Esophagus squamous epithelium (tissue), 5 donors: ENCODE results near the gene ERMP1. TPM values are rescaled to one million over a fixed set of nuclear protein-coding genes. Genes with fewer than 3 reads are reported as not detected.

Experiments used
- DNase-seq: peaks from one replicate; lab custom pipeline; 2025; lab: John Stamatoyannopoulos, UW
- H3K27ac ChIP-seq, 4 donors: fragments of 200-600 bp; sonication (generic); one replicate each; pipeline ENCODE4 v1.5.1; 2016 to 2019; ENCODE audit warnings: mild to moderate bottlenecking in 1 of 4
- H3K27me3 ChIP-seq, 4 donors: fragments of 200-600 bp; sonication (generic); 1 replicate in 3 of 4; 2 replicates in 1 of 4; pipeline versions ENCODE4 v1.5.1 to v1.6.0; 2017 to 2021; ENCODE audit warnings: antibody characterized with exemption in 1 of 4
- H3K36me3 ChIP-seq, 3 donors: fragments of 200-600 bp; sonication (generic); one replicate each; pipeline ENCODE4 v1.5.1; 2016 to 2019
- H3K4me1 ChIP-seq, 3 donors: fragments of 200-600 bp; sonication (generic); one replicate each; pipeline ENCODE4 v1.5.1; 2017 to 2019
- H3K4me3 ChIP-seq, 4 donors: fragments of 200-600 bp; sonication (generic); 1 replicate in 3 of 4; 2 replicates in 1 of 4; pipeline ENCODE4 v1.5.1; 2016 to 2019; ENCODE audit warnings: mild to moderate bottlenecking in 2 of 4, moderate library complexity in 1 of 4
- H3K9me3 ChIP-seq, 3 donors: fragments of 200-600 bp; sonication (generic); one replicate each; pipeline ENCODE4 v1.5.1; 2016 to 2019
- POLR2A ChIP-seq, 4 donors: fragments of 450-650 bp; IDR thresholded peaks; one replicate each; pipeline ENCODE4 v1.6.1; 2017; ENCODE audit warnings: antibody characterized with exemption in 4 of 4, mild to moderate bottlenecking in 4 of 4, moderate library complexity in 3 of 4
- WGBS, 2 donors: methylation state at CpG; one replicate each; pipeline ENCODE4 v1.1.5; 2018; 5-methylcytosine and 5-hydroxymethylcytosine counted together
- intact Hi-C: fragments of 100-400 bp; cut with DNase I; formaldehyde crosslinking; loops from one replicate; pipeline ENCODE4 v1.15.0; 2022
- total RNA-seq, 4 donors: library from RNA; depleted of rRNA; stranded (reverse); fragments of >200 nt; gene quantifications; one replicate each; pipeline ENCODE4 v1.1.0, GENCODE V29; 2016
- TF ChIP-seq, protein P1 (sequence below), 6 experiments: fragments of 450-650 bp in 4 of 6; fragments of 200-600 bp in 2 of 6; sonication (generic) in 2 of 6; IDR thresholded peaks; one replicate each; pipeline ENCODE4 v1.5.1; 2016 to 2019; ENCODE audit warnings: antibody characterized with exemption in 6 of 6, mild to moderate bottlenecking in 4 of 6, moderate library complexity in 4 of 6
- donor health status: DM: yes; HTN: yes; CAD: no.

ERMP1 gene
- total RNA-seq, 4 donors from 2014 or later: 24.4 to 38.2 (median 29.9) TPM

DNA sequence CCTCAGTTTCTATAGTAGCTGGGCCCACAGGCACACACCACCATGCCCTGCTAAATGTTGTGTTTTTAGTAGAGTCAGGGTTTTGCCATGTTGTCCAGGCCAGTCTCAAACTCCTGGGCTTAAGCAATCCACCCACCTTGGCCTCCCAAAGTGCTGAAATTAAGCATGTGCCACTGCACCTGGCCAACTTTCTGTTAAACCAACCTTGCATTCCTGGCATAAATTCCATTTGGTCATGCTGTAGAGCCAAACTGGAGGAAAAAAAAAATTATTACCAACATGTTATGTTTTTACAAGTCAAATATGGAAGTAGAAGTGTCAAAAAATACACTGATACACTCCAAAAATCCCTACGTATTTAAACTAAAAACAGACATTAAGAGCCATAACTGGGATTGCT lies 54.1 kb downstream of the ERMP1 start:
- intact Hi-C loops: no loop called here
- Histone ChIP-seq H3K4me1 (no peaks in the 10 kb centered on the region), H3K4me3 (no peak overlapping the region), H3K36me3 (peaks cover 18 to 100% (median 25%) of the 10 kb centered on the region in 3 donors), H3K27me3 (no peaks in the 10 kb centered on the region), H3K27ac (no peak overlapping the region), H3K9me3 (peaks cover 0 to 45% (median 20%) of the 10 kb centered on the region in 3 donors)
- no peak for TF ChIP-seq POLR2A (IDR thresholded peaks at IDR 0.05)
- TF ChIP-seq, protein P1, sequence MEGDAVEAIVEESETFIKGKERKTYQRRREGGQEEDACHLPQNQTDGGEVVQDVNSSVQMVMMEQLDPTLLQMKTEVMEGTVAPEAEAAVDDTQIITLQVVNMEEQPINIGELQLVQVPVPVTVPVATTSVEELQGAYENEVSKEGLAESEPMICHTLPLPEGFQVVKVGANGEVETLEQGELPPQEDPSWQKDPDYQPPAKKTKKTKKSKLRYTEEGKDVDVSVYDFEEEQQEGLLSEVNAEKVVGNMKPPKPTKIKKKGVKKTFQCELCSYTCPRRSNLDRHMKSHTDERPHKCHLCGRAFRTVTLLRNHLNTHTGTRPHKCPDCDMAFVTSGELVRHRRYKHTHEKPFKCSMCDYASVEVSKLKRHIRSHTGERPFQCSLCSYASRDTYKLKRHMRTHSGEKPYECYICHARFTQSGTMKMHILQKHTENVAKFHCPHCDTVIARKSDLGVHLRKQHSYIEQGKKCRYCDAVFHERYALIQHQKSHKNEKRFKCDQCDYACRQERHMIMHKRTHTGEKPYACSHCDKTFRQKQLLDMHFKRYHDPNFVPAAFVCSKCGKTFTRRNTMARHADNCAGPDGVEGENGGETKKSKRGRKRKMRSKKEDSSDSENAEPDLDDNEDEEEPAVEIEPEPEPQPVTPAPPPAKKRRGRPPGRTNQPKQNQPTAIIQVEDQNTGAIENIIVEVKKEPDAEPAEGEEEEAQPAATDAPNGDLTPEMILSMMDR (IDR thresholded peaks at IDR 0.05): no peak
- WGBS, 2 donors: 100% methylated on average over 1 of the region's 1 CpG
- DNase-seq: no peak

GRCh38 chr9:5773324-5773999 lies 59.5 kb downstream of the ERMP1 start:
- peaks cover 13 to 100% (median 33%) of the 10 kb centered on the region in 3 donors for H3K36me3 ChIP-seq
- no peak for DNase-seq
- no peak overlapping the region for H3K4me3 ChIP-seq
- no peaks in the 10 kb centered on the region for H3K27me3 ChIP-seq
- H3K4me1 ChIP-seq: no peaks in the 10 kb centered on the region
- intact Hi-C loops: no loop called here
- peaks cover 0 to 10% (median 2%) of the 10 kb centered on the region in 3 donors for H3K9me3 ChIP-seq
- H3K27ac ChIP-seq: no peak overlapping the region
- TF ChIP-seq POLR2A (IDR thresholded peaks at IDR 0.05): no peak
- TF ChIP-seq, protein P1 (IDR thresholded peaks at IDR 0.05): no peak
- 87 to 91% methylated on average over 3 of the region's 3 CpGs for WGBS, 2 donors

DNA sequence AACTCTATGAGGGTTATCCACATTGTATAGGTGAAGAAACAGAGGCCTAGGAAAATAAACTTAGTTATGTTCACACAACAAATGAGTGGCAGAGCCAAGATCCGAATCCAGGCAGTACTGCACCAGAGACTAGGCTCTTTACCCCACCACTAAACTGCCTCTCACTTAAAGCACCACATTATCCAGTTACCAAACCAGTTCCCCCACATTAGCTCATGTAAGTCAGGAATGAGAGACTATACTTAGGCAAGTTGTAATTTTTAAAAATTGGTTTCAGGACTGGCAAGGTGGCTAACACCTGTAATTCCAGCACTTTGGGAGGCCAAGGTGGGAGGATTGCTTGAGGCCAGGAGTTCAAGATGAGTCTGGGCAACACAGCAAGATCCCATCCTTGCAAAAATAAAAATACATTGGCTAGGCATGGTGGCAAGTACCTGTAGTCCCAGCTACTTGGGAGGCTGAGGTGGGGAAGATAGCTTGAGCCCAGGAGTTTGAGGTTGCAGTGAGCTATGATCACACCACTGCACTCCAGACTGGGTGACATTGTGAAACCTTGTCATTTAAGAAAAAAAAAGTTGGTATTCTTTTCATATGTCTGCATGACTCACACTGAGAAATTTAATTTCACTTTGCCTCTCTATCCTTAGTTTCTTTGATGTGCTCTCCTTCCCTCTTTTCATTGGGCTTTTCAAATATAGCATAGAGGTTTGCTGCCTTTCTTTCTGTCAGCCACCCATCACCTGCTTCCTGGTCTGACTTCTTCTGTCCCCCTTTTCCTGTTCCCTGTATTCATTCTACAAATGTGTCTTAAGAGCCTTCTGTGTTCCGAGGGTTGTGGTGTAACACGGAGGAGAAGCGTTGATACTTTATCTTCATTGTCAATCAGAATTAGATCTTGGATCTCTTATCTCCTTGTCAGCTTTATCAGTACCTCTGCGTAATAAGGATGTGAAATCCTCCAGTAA lies 64.7 kb downstream of the ERMP1 start:
- H3K4me3 ChIP-seq: no peak overlapping the region
- DNase-seq: no peak
- WGBS, 2 donors: 81 to 99% methylated on average over 5 of the region's 5 CpGs
- no peaks in the 10 kb centered on the region for H3K9me3 ChIP-seq
- H3K27me3 ChIP-seq: no peaks in the 10 kb centered on the region
- no peak for TF ChIP-seq POLR2A (IDR thresholded peaks at IDR 0.05)
- TF ChIP-seq, protein P1 (IDR thresholded peaks at IDR 0.05): no peak
- peaks cover 21 to 100% (median 47%) of the 10 kb centered on the region in 3 donors for H3K36me3 ChIP-seq
- H3K27ac ChIP-seq: no peak overlapping the region
- H3K4me1 ChIP-seq: no peaks in the 10 kb centered on the region
- intact Hi-C loops: no loop called here

GRCh38 chr9:5764130-5764868 lies 68.6 kb downstream of the ERMP1 start:
- Histone ChIP-seq H3K4me3 (no peak overlapping the region), H3K4me1 (no peaks in the 10 kb centered on the region), H3K36me3 (peaks cover 20 to 100% (median 39%) of the 10 kb centered on the region in 3 donors), H3K9me3 (no peaks in the 10 kb centered on the region), H3K27ac (no peak overlapping the region), H3K27me3 (no peaks in the 10 kb centered on the region)
- no peak for DNase-seq
- intact Hi-C loops: no loop called here
- WGBS, 2 donors: 71 to 72% methylated on average over 1 of the region's 1 CpG
- TF ChIP-seq, protein P1 (IDR thresholded peaks at IDR 0.05): no peak
- TF ChIP-seq POLR2A (IDR thresholded peaks at IDR 0.05): no peak
